ENCODE data around the gene FAM167B. TPM values are rescaled to one million over a fixed set of nuclear protein-coding genes. Genes with fewer than 3 reads are reported as not detected.

Gene FAM167B
- total RNA-seq, 3 donors from 2014 or later (not counting 1 experiment from before 2014, with no cell fraction given), result 0.54 to 1.3 (median 0.80) TPM

- Mint-ChIP-seq H3K36me3 (no peaks in the 10 kb centered on the region), H3K4me3 (no peak overlapping the region), H3K27ac (no peak overlapping the region), H3K27me3 (ENCODE audit: low read depth in 2 of 2) (no peaks in the 10 kb centered on the region), H3K4me1 (peaks cover 13 to 25% of the 10 kb centered on the region in 2 donors), H3K9me3 (no peaks in the 10 kb centered on the region)
- DNase-seq (no peak), ATAC-seq (no peak)
- 81% methylated on average over 6 of the region's 6 CpGs for whole genome bisulfite sequencing (ENCODE audit: insufficient coverage)
- intact Hi-C loops (cut with micrococcal nuclease), result no loop called here
- H3K9me3 ChIP-seq (ENCODE audit: control insufficient read depth, insufficient read depth, low read length), result no peaks in the 10 kb centered on the region
- H3K27ac ChIP-seq (ENCODE audit: low read length), result no peak overlapping the region
- peaks cover 28% of the 10 kb centered on the region for H3K4me1 ChIP-seq (ENCODE audit: control insufficient read depth, insufficient read depth, low read length)
- H3K4me3 ChIP-seq (ENCODE audit: low read length), result no peak overlapping the region
- no peaks in the 10 kb centered on the region for H3K27me3 ChIP-seq (ENCODE audit: control insufficient read depth, insufficient read depth, low read length)
- TF ChIP-seq CTCF (IDR thresholded peaks at IDR 0.05), result no peak
- peaks cover 9% of the 10 kb centered on the region for H3K36me3 ChIP-seq (ENCODE audit: control insufficient read depth, insufficient read depth, low read length)
Observed at GRCh38 chr1:32208469-32208868, 38.6 kb upstream of the FAM167B start.

GRCh38 chr1:32208891-32209328 lies 38.1 kb upstream of the FAM167B start, which contains the start of gene DCDC2B:
Gene DCDC2B, plus strand, starts transcription at chr1:32209089. Its CDS starts 5 bp downstream, at chr1:32209094.
- H3K27ac Mint-ChIP-seq, result peak within 1 kb of the TSS in 1 of 2 donors; percentile 56
- H3K27ac ChIP-seq (ENCODE audit: low read length), result no peak within 1 kb of the TSS
- no peaks in the 10 kb centered on the region for H3K27me3 Mint-ChIP-seq (ENCODE audit: low read depth in 2 of 2)

GRCh38 chr1:32215629-32216480 lies 31.2 kb upstream of the FAM167B start:
- WGBS (ENCODE audit: insufficient coverage), result 88% methylated on average over 10 of the region's 10 CpGs
- H3K9me3 Mint-ChIP-seq, result no peaks in the 10 kb centered on the region
- peaks cover 35% of the 10 kb centered on the region for H3K36me3 ChIP-seq (ENCODE audit: control insufficient read depth, insufficient read depth, low read length)

More at GRCh38 chr1:32208891-32209328, 38.1 kb upstream of the FAM167B start, which contains the start of gene DCDC2B:
- Mint-ChIP-seq H3K4me1 (peaks cover 8 to 20% of the 10 kb centered on the region in 2 donors), H3K36me3 (no peaks in the 10 kb centered on the region), H3K9me3 (no peaks in the 10 kb centered on the region), H3K4me3 (no peak within 1 kb of the TSS)
- Histone ChIP-seq H3K36me3 (ENCODE audit: control insufficient read depth, insufficient read depth, low read length) (peaks cover 7% of the 10 kb centered on the region), H3K27me3 (ENCODE audit: control insufficient read depth, insufficient read depth, low read length) (no peaks in the 10 kb centered on the region), H3K4me3 (ENCODE audit: low read length) (no peak within 1 kb of the TSS), H3K9me3 (ENCODE audit: control insufficient read depth, insufficient read depth, low read length) (no peaks in the 10 kb centered on the region), H3K4me1 (ENCODE audit: control insufficient read depth, insufficient read depth, low read length) (peaks cover 28% of the 10 kb centered on the region)
- no peak for DNase-seq
- 92% methylated on average over 5 of the region's 5 CpGs for WGBS (ENCODE audit: insufficient coverage)
- intact Hi-C loops (cut with micrococcal nuclease), result no loop called here
- no peak for ATAC-seq
- no peak for TF ChIP-seq CTCF (IDR thresholded peaks at IDR 0.05)

More at GRCh38 chr1:32215629-32216480, 31.2 kb upstream of the FAM167B start:
- Mint-ChIP-seq H3K27me3 (ENCODE audit: low read depth in 2 of 2) (no peaks in the 10 kb centered on the region), H3K4me1 (peaks cover 5% of the 10 kb centered on the region in 2 donors), H3K4me3 (no peak overlapping the region), H3K27ac (no peak overlapping the region), H3K36me3 (no peaks in the 10 kb centered on the region)
- ATAC-seq (peak; percentile 73 to 99 (median 92)), DNase-seq (peak; percentile 35 to 79)
- TF ChIP-seq CTCF (IDR thresholded peaks at IDR 0.05), result peak; percentile 74
- intact Hi-C loops (cut with micrococcal nuclease), result loop anchor here (1.0 to 5.0 kb wide), 2 partner anchors 36 to 198 kb away; partner anchors contain the start of gene LCK
- Histone ChIP-seq H3K9me3 (ENCODE audit: control insufficient read depth, insufficient read depth, low read length) (no peaks in the 10 kb centered on the region), H3K4me1 (ENCODE audit: control insufficient read depth, insufficient read depth, low read length) (peaks cover 6% of the 10 kb centered on the region), H3K4me3 (ENCODE audit: low read length) (no peak overlapping the region), H3K27me3 (ENCODE audit: control insufficient read depth, insufficient read depth, low read length) (no peaks in the 10 kb centered on the region), H3K27ac (ENCODE audit: low read length) (no peak overlapping the region)
